Neural cell (in vitro differentiated cells): ENCODE results near the gene TSPAN4. TPM values are rescaled to one million over a fixed set of nuclear protein-coding genes. Genes with fewer than 3 reads are reported as not detected.

Experiments
- H2AFZ ChIP-seq: fragments of 200-600, 300-800 bp; sonication (generic), shearing (Covaris generic); 2 replicates; pipeline ENCODE4 v1.6.0; 2014; ENCODE audit warnings: low read depth, mild to moderate bottlenecking, antibody characterized with exemption, low read length, moderate library complexity
- H3F3A ChIP-seq: fragments of 200-600 bp; shearing (Covaris generic); 2 replicates; pipeline ENCODE4 v1.6.1; 2016; ENCODE audit warnings: mild to moderate bottlenecking, moderate library complexity, mixed read lengths, antibody characterized with exemption, low read length; ENCODE audit not compliant: insufficient read depth, poor library complexity, severe bottlenecking
- H3K27ac ChIP-seq: fragments of 200-600, 300-800 bp; sonication (generic), shearing (Covaris generic); 2 replicates; pipeline ENCODE4 v1.5.1; 2014; ENCODE audit warnings: mild to moderate bottlenecking, low read length, moderate library complexity
- H3K27me3 ChIP-seq: fragments of 300-800, 200-600 bp; sonication (generic), shearing (Covaris generic); 2 replicates; pipeline ENCODE4 v1.6.0; 2014; ENCODE audit warnings: mild to moderate bottlenecking, low read depth, low read length, moderate library complexity; ENCODE audit not compliant: insufficient read depth
- H3K36me3 ChIP-seq: fragments of 300-800, 200-600 bp; sonication (generic), shearing (Covaris generic); 2 replicates; pipeline ENCODE4 v1.5.1; 2014; ENCODE audit warnings: mild to moderate bottlenecking, antibody characterized with exemption, low read length, moderate library complexity; ENCODE audit not compliant: insufficient read depth
- H3K4me2 ChIP-seq: fragments of 300-800, 200-600 bp; sonication (generic), shearing (Covaris generic); 2 replicates; pipeline ENCODE4 v1.6.0; 2014; ENCODE audit warnings: mild to moderate bottlenecking, low read length
- H3K4me3 ChIP-seq: fragments of 300-800, 200-600 bp; sonication (generic), shearing (Covaris generic); 2 replicates; pipeline ENCODE4 v1.5.1; 2014; ENCODE audit warnings: mild to moderate bottlenecking, low read length, moderate library complexity
- H3K79me2 ChIP-seq: fragments of 200-600 bp; shearing (Covaris generic); replicated peaks from 2 replicates; pipeline ENCODE4 v1.6.0; 2014; ENCODE audit warnings: mild to moderate bottlenecking, low read length, moderate library complexity; ENCODE audit not compliant: insufficient read depth
- H3K9ac ChIP-seq: fragments of 300-800, 200-600 bp; sonication (generic), shearing (Covaris generic); 2 replicates; pipeline ENCODE4 v1.6.1; 2016; ENCODE audit warnings: mild to moderate bottlenecking, low read length, mixed read lengths
- H3K9me2 ChIP-seq: fragments of 200-600 bp; shearing (Covaris generic); 2 replicates; pipeline ENCODE4 v1.6.1; 2016; ENCODE audit warnings: mild to moderate bottlenecking, low read length, mixed read lengths; ENCODE audit not compliant: insufficient read depth
- H3K9me3 ChIP-seq: fragments of 200-600, 300-800 bp; sonication (generic), shearing (Covaris generic); 2 replicates; pipeline ENCODE4 v1.6.1; 2016; ENCODE audit warnings: mild to moderate bottlenecking, mixed run types, low read length, moderate library complexity, mixed read lengths
- H4K20me1 ChIP-seq: fragments of 200-600 bp; shearing (Covaris generic); 2 replicates; pipeline ENCODE4 v1.6.1; 2016; ENCODE audit warnings: mild to moderate bottlenecking, mixed run types; ENCODE audit not compliant: insufficient read depth
- CTCF ChIP-seq: fragments of 450-650 bp; IDR thresholded peaks from 2 replicates; pipeline ENCODE4 v1.5.1; 2014; ENCODE audit warnings: antibody characterized with exemption, mild to moderate bottlenecking, moderate library complexity; ENCODE audit not compliant: poor library complexity, severe bottlenecking
- EP300 ChIP-seq: fragments of 450-650 bp; conservative IDR thresholded peaks from 2 replicates; pipeline ENCODE4 v1.6.1; 2014; ENCODE audit warnings: antibody characterized with exemption, mild to moderate bottlenecking, moderate library complexity; ENCODE audit not compliant: poor library complexity, severe bottlenecking
- EZH2 ChIP-seq: fragments of 200-600, 300-800 bp; shearing (Covaris generic), sonication (generic); IDR thresholded peaks from 2 replicates; pipeline ENCODE4 v1.6.1; 2014; ENCODE audit warnings: antibody characterized with exemption, low read length, borderline replicate concordance, mild to moderate bottlenecking; ENCODE audit not compliant: insufficient read depth, poor library complexity, severe bottlenecking
- MXI1 ChIP-seq: fragments of 450-650 bp; conservative IDR thresholded peaks from 2 replicates; pipeline ENCODE4 v1.6.1; 2014; ENCODE audit warnings: antibody characterized with exemption, mild to moderate bottlenecking; ENCODE audit not compliant: poor library complexity, severe bottlenecking
- POLR2AphosphoS5 ChIP-seq: IDR thresholded peaks from 2 replicates; pipeline ENCODE4 v1.6.1; 2012
- RAD21 ChIP-seq: fragments of 450-650 bp; conservative IDR thresholded peaks from 2 replicates; pipeline ENCODE4 v1.6.1; 2014; ENCODE audit warnings: antibody characterized with exemption, mild to moderate bottlenecking, moderate library complexity
- SMC3 ChIP-seq: fragments of 450-650 bp; conservative IDR thresholded peaks from 2 replicates; pipeline ENCODE4 v1.6.1; 2014; ENCODE audit warnings: antibody characterized with exemption, mild to moderate bottlenecking, moderate library complexity; ENCODE audit not compliant: poor library complexity
- TAF1 ChIP-seq: IDR thresholded peaks from 2 replicates; pipeline ENCODE4 v1.6.1; 2012; ENCODE audit warnings: low read depth
- polyA plus RNA-seq: library from polyadenylated mRNA; depleted of rRNA; stranded (reverse); fragments of >200 nt; gene quantifications from 2 replicates; pipeline ENCODE4 v1.2.3, GENCODE V29; 2014
- TF ChIP-seq, protein P1 (sequence below): IDR thresholded peaks from 2 replicates; pipeline ENCODE4 v1.6.1; 2012; ENCODE audit warnings: borderline replicate concordance

The TSPAN4 gene
- polyA plus RNA-seq, 1 donor from 2014 or later = 68.1 TPM

DNA sequence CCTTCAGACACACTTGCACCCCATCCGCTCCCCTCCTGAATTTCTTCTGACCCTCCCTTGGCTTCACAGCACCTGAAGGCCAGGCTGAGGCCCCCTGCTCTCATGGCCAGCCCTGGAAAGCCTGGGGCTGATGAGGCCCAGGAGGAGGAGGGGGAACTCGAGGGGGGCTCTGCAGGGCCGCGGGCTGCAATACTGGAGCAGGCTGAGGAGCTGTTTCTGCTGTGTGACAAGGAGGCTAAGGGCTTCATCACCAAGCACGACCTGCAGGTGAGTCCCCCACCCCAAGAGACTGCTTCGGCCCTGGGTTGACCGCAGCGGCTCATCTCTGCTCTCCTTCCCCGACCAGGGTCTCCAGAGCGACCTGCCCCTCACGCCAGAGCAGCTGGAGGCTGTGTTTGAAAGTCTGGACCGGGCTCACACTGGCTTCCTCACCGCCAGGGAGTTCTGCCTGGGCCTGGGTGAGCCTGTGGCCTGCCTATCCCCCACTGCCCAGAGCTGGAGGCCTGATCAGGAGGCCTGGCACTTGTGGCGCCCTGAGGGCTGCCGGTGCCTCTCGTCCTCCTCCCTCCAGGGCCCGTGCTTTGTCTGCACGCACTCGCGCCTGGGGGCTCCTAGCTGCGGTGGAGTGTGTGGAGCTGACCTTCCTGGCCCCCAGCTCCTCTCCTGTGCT is 14.0 kb upstream of the TSPAN4 start:
- TF ChIP-seq EP300 = no peak
- TF ChIP-seq, protein P1, sequence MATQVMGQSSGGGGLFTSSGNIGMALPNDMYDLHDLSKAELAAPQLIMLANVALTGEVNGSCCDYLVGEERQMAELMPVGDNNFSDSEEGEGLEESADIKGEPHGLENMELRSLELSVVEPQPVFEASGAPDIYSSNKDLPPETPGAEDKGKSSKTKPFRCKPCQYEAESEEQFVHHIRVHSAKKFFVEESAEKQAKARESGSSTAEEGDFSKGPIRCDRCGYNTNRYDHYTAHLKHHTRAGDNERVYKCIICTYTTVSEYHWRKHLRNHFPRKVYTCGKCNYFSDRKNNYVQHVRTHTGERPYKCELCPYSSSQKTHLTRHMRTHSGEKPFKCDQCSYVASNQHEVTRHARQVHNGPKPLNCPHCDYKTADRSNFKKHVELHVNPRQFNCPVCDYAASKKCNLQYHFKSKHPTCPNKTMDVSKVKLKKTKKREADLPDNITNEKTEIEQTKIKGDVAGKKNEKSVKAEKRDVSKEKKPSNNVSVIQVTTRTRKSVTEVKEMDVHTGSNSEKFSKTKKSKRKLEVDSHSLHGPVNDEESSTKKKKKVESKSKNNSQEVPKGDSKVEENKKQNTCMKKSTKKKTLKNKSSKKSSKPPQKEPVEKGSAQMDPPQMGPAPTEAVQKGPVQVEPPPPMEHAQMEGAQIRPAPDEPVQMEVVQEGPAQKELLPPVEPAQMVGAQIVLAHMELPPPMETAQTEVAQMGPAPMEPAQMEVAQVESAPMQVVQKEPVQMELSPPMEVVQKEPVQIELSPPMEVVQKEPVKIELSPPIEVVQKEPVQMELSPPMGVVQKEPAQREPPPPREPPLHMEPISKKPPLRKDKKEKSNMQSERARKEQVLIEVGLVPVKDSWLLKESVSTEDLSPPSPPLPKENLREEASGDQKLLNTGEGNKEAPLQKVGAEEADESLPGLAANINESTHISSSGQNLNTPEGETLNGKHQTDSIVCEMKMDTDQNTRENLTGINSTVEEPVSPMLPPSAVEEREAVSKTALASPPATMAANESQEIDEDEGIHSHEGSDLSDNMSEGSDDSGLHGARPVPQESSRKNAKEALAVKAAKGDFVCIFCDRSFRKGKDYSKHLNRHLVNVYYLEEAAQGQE = no peak
- no peak for TF ChIP-seq CTCF
- no peak for TF ChIP-seq TAF1
- TF ChIP-seq RAD21 = no peak
- TF ChIP-seq POLR2AphosphoS5 = no peak
- no peak for TF ChIP-seq MXI1
- TF ChIP-seq EZH2 = no peak
- no peak for TF ChIP-seq SMC3
- H3K9ac ChIP-seq = peak overlapping the region; percentile 25
- no peaks in the 10 kb centered on the region for H3K36me3 ChIP-seq
- peaks cover 42% of the 10 kb centered on the region for H3K27me3 ChIP-seq
- no peaks in the 10 kb centered on the region for H4K20me1 ChIP-seq
- H3K4me2 ChIP-seq = no peak overlapping the region
- no peaks in the 10 kb centered on the region for H3F3A ChIP-seq
- H3K79me2 ChIP-seq = no peaks in the 10 kb centered on the region
- no peaks in the 10 kb centered on the region for H3K9me3 ChIP-seq
- no peak overlapping the region for H2AFZ ChIP-seq
- no peaks in the 10 kb centered on the region for H3K9me2 ChIP-seq
- no peak overlapping the region for H3K27ac ChIP-seq
- H3K4me3 ChIP-seq = peak overlapping the region; percentile 69

- H2AFZ ChIP-seq = no peak overlapping the region
- peak overlapping the region; percentile 69 for H3K4me3 ChIP-seq
- H3F3A ChIP-seq = no peaks in the 10 kb centered on the region
- no peaks in the 10 kb centered on the region for H3K9me2 ChIP-seq
- peaks cover 42% of the 10 kb centered on the region for H3K27me3 ChIP-seq
- H3K79me2 ChIP-seq = no peaks in the 10 kb centered on the region
- no peaks in the 10 kb centered on the region for H3K36me3 ChIP-seq
- no peak overlapping the region for H3K4me2 ChIP-seq
- no peaks in the 10 kb centered on the region for H3K9me3 ChIP-seq
- H3K27ac ChIP-seq = no peak overlapping the region
- no peaks in the 10 kb centered on the region for H4K20me1 ChIP-seq
- TF ChIP-seq TAF1 = no peak
- peak overlapping the region; percentile 15 for H3K9ac ChIP-seq
Observed at GRCh38 chr11:829176-829846, 13.3 kb upstream of the TSPAN4 start.
